NCI-H748 (cell line): Measurements from ENCODE around the gene RASL10B.
"Not testable (repeated sequence)": the region's sequence is repeated elsewhere in the genome, so short reads cannot be mapped to it uniquely, and the experiment has no call there.

Experiments
- DNase-seq: peaks from one replicate; lab custom pipeline; 2025; ENCODE audit not compliant: unreplicated experiment; lab: John Stamatoyannopoulos, UW

The RASL10B gene, protein sequence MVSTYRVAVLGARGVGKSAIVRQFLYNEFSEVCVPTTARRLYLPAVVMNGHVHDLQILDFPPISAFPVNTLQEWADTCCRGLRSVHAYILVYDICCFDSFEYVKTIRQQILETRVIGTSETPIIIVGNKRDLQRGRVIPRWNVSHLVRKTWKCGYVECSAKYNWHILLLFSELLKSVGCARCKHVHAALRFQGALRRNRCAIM

GRCh38 chr17:35731239-35731916 is at the start of gene RASL10B:
RASL10B (plus strand) TSS chr17:35731639; CDS start chr17:35735185, 3,546 bp downstream.
- DNase-seq: peak; percentile 48

GRCh38 chr17:35683591-35683990 is 47.8 kb upstream of the RASL10B start:
- no peak for DNase-seq

DNA sequence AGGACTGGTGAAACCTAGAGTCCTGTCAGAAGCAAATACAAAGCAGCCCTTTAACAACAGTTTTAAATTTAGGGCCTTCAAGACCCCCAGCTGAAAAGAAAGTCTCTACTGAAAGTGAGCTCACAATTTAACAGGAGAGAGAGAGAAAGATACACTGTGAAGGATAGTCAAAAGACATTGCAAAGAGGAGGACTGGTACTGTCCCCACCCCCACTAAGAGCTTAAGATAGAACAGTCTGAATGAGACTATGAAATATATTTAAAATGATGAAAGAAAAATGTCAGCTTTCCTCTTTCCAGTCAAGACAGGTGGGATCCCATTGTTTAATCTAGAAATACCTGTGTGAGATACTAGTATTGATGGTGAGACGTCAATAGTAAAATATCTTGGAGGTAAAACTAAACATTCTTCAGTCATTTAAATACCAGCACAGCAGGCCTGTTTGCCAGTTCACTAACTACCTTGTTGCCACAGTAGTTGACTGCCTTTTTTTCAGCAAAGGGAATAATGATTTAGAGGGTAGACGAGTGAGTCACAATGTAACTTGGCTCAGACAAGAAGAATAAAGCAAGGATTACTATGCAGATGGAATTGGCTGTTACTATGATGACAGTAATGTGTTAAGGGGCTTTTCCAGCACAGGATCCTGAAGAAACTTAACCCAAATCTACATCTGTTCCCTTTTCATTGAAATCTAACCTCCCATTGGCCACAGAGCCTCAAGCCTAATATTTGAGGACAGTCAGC is 47.2 kb upstream of the RASL10B start:
- DNase-seq: no peak

DNA sequence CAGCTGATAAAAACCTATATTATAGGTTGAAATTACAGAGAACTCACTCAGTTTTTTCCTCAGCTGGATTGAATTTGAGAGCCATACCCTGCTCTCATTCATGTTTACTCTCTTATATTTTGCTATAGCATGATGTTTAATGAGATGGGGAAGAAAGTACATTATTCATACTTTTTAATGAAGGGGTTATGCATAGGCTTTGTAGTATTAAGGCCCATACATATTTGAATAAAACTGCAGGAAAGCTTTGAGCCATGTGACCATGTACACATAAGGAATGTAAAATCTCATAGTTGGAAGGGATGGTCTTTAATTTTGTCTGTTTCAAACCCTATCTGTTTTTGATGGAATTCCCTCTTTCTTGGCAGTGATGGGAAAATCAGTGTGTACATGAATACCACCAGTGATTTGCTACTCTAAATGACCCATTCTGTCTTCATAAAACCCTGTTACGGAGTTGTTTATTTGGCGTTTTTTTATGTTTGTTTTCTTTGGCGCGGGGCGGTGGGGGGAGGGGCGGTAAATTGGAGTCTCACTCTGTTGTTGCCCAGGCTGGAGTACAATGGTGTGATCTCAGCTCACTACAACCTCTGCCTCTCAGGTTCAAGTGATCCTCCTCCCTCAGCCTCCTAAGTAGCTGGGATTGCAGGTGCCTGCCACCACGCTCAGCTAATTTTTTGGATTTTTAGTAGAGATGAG is 38.8 kb upstream of the RASL10B start:
- DNase-seq: no peak

DNA sequence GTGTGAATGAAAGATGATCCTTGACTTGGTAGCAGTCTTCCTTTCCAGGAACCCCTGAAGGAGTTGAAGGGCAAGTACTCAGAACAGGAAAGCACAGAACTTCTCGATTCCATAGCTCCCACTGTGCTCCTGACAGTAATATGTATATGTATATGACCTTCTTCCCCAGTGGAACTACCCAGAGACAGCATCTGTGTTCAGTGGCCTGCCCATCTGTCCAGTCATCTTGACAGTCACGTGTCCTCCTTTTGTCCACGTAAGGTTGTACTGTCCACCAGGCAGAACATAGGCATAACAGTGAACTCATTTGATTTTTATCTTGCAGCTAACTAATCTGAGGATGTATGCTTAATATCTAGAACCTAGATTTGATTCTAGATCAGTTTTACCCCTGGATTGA is 37.8 kb upstream of the RASL10B start:
- no peak for DNase-seq

- DNase-seq: no peak
Measured at GRCh38 chr17:35694906-35695305, 36.5 kb upstream of the RASL10B start.

DNA sequence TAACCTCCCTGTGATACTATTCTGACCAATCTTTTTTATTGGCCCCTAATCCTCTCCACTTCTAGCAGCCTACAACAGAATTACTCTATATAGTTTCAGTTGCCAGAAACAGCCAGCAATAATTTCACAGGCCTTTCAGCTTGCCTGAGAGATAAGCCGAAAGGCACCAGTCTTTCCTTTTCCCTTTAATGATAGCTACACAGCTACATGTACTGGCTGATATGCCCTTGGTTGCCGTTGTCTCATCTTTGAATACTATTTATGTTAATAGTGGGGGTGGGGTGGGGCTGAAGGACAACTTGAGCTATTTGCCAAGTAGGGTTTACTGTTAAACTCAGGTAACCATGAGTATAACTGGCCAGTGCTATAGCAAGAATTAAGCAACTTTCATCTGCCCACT is 35.8 kb upstream of the RASL10B start:
- DNase-seq: no peak

DNA sequence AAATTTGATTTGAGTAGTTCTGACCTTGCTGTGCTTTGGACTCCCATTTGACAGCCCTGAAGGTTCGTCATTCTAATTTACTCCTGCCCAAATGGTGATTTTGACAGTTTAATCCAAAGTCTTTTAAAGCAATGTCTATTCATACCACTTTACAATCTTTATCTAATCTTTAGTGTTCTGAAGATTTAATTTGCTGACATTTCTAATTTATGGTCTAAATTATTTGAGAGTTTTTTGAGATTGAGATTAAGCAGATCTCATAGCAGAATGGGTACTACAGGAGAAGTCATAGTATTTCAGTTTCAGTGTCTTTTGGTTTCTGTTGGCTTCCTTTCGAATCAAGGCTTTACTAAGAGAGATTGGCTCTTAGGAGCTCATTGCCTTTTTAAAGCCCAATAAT is 32.6 kb upstream of the RASL10B start:
- no peak for DNase-seq

DNA sequence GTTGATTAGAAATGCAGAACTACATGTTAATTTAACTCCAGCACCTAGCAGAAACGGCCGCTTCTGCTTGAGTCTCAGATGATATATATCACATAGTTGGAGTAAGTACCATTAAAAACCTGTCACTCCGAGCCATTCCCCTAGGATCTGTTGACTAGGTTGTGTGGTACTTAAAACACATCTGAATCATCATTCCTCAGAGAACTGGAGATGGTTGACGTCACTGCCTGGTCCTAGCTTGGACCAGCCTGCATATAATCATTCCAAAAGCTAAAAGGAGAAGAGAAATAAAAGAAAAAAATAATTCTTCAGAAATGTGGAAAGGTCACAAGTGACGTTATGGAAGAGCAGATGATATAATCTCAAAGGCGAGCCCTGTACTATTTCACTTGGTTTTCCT is 31.3 kb upstream of the RASL10B start:
- no peak for DNase-seq

DNA sequence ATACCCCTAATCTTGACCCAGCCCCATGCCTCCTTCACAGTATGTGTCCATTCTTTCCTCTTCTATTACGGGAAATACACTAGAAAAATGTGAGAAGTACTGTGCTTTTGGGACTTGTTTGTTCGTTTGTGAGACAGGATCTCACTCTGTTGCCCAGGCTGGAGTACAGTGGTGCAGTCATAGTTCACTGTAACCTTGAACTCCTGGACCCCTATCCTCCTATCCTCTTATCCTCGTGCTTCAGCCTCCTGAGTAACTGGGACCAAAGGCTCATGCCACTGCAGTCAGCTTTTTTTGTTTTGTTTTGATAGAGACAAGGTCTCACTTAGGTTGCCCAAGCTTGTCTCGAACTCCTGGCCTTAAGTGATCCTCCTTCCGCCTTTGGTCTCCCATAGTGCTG is 29.9 kb upstream of the RASL10B start:
- DNase-seq: no peak

- DNase-seq: not testable (repeated sequence)
Measured at GRCh38 chr17:35703308-35703707, 28.1 kb upstream of the RASL10B start.

DNA sequence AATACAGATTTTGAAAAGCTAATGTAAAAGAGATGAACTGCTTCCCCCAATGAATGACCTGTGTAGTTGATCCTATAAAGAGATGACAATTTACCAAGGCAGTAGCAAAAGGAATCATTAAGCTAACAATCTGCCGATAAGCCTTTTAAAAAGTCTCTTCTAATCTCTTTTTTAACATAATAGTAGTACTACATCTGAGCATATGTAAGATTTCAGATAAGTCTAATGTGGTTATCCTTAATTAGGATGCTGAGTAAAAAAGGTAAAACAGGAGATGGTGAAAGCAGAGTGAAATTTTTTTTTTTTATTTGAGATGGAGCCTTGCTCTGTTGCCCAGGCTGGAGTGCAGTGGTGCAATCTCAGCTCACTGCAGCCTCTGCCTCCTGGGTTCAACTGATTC is 26.2 kb upstream of the RASL10B start:
- DNase-seq: no peak

GRCh38 chr17:35705705-35706104 is 25.7 kb upstream of the RASL10B start:
- DNase-seq: no peak

DNA sequence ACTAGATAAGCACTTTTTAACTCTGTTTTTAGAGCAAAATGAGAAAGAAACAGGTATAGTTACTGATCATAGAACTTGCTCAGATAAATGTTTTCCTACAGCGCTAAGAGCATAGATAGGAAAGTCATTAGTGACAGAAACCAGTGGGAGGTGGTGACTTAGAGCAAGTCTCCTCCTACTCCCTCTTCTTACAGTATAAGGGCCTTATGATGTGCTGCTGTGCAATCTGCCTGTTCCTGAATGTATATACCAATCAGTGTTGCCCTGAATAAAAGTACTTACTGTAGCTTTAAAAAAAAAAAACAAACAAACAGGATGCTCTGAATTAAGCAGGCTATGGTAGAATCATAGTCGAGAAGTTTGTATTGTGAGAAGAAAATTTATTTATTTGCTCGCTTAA is 23.3 kb upstream of the RASL10B start:
- no peak for DNase-seq

DNA sequence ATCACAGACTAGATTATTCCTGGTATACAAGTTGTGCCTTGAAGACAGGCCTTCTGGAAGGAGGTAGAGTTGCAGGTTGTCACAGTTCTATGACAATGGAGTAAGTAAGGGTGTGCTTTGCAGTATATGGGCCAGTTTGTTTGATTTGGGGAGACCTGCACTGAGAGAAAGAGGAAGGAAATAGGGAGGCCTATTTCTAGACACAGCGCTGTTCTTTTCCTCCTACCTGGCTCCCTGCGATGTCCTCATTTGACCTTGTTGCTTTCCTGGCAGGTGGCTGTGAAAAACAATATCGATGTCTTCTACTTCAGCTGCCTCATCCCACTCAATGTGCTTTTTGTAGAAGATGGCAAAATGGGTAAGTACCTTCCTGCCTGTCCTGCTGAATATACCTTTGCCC is 22.5 kb upstream of the RASL10B start:
- DNase-seq: no peak

- DNase-seq: no peak
Measured at GRCh38 chr17:35709874-35710273, 21.6 kb upstream of the RASL10B start.

GRCh38 chr17:35710950-35711349 is 20.5 kb upstream of the RASL10B start:
- no peak for DNase-seq

- DNase-seq: no peak
Measured at GRCh38 chr17:35713069-35713728, 18.2 kb upstream of the RASL10B start.

- DNase-seq: no peak
Measured at GRCh38 chr17:35714988-35715387, 16.5 kb upstream of the RASL10B start.

DNA sequence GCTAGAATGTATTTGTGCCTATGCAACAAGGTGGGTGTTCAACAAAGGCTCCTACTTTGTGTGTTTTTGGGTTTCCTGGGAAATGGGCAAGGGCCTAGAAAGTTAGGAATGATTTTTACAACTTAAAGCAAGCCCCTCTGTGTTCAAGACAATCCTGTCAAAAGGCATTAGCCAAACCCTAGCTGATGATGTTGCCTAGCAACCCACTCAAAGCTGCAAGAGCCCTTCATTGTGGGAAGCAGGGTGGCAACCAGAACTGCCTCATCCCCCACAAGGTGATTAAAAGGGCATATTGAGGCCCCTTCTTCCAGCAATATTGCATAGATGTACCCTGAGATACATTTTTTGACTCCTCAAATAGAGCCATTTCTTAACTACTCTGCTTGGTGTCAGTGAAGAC is 16.0 kb upstream of the RASL10B start:
- DNase-seq: peak; percentile 41

GRCh38 chr17:35716173-35716572 is 15.3 kb upstream of the RASL10B start:
- DNase-seq: no peak
